Stimulated activated CD4-positive, alpha-beta T cell treated with anti-CD3 and anti-CD28 coated beads, Interleukin-1b, Interleukin-23, amount 100 ng/mL, for 4 hours (primary cell): ENCODE measurements around the gene TUBB1.

Source experiments
- DNase-seq, 2 donors: peaks; one replicate each; pipeline ENCODE4 v3.0.0-alpha.2; 2020; ENCODE audit warnings: low read depth in 2 of 2

TUBB1 gene

DNA sequence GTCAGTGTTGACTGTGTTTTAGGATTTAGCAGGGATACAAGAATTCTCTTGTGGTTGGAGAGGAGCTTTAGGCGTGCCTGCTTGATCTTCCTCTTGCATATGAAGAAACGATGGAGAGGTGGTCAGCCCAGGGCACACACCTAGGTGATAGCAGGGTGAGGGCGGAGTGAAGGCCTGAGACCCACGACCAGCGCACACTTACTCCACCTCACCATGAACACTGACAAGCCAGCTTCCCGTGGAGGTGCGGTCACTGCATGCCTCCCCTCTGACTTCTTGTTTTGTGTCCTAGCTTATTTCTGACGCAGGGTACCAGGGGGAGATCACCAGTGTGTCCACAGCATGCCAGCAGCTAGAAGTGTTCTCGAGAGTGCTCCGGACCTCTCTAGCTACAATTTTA, 30.0 kb upstream of the TUBB1 start:
- no peak for DNase-seq

DNA sequence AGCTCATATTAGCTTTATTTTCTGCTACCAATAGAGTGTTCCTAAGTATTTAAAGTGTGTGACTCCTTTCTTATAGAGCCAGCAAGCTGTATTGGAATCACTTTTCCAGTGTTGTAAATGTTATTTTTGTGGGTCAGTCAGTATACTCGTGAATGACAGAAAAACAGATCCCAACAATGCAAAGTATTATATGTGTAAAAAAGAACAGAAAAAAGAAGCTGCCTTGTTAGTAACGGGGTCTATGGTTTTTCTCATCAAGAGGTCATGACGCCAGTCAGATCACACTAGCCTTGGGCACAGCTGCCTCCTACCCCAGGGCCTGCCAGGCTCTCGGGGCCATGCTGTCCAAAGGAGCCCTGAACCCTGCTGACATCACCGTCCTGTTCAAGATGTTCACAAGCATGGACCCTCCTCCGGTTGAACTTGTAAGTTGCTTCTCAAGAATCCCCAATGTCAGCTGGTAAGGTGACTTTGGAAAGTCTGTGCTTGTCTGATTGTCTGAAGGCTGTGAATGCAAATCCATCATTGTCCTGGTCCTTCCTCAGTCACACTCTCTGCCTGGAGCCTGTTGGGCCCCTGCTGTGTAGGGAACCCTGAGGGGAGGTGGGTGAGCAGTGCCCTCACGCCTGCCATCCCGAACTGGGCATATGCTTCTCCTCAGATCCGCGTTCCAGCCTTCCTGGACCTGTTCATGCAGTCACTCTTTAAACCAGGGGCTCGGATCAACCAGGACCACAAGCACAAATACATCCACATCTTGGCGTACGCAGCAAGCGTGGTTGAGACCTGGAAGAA, 28.4 kb upstream of the TUBB1 start:
- no peak for DNase-seq

DNA sequence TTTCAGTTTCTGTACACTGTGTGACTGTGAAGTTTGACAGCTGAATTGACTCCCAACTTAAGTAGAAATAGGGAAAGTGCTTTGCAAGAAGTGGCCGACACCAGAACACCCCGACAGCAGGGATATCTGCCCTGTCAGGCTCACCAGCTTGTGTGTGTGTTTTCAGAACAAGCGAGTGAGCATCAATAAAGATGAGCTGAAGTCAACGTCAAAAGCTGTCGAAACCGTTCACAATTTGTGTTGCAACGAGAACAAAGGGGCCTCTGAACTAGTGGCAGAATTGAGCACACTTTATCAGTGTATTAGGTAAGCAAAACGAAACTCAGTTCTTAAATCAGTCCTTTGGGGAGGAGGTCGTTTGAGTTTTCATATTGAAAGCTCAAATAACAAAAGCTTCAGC, 27.5 kb upstream of the TUBB1 start:
- no peak for DNase-seq

DNA sequence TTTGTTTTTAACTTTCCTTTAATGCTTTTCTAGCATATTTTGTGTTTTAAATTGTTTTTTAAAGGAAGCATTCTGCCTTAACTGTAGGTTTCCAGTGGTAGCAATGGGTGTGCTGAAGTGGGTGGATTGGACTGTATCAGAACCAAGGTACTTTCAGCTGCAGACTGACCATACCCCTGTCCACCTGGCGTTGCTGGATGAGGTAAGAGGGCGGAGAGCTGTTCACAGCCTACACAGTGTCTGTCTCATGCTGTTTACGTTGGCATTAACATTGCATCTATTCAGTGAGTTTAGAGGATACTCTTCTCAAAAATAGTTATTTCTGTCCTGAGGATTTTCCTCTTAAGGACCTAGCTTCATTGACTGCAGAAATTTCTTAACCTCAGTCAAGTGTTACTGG, 26.3 kb upstream of the TUBB1 start:
- DNase-seq = no peak

DNA sequence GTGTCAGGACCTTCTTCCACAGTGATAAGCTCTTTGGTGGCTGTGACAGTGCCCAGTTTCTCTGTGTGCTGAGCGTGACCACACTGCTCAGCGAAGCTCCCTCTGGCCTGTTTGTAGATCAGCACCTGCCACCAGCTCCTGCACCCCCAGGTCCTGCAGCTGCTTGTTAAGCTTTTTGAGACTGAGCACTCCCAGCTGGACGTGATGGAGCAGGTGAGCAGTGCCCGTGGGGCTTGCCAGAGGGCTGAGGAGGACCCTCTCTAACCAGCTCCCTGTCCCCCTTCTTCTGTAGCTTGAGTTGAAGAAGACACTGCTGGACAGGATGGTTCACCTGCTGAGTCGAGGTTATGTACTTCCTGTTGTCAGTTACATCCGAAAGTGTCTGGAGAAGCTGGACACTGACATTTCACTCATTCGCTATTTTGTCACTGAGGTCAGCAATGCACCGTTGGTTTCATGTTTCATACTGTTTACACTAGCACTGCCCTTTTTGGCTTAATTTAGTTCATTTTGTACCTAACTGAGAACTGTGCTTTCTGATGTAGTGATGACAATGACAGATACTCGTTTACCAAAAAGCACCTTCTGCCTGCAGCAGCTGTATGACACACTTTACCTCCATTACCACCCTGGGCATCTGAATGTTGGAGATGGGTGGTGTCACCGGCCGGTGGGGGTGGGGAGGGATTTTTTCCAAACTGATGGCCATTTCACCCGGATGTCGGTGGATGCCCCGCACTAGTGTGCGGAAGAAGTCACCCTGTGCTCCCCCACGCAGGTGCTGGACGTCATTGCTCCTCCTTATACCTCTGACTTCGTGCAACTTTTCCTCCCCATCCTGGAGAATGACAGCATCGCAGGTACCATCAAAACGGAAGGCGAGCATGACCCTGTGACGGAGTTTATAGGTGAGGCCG, 25.6 kb upstream of the TUBB1 start:
- no peak for DNase-seq

DNA sequence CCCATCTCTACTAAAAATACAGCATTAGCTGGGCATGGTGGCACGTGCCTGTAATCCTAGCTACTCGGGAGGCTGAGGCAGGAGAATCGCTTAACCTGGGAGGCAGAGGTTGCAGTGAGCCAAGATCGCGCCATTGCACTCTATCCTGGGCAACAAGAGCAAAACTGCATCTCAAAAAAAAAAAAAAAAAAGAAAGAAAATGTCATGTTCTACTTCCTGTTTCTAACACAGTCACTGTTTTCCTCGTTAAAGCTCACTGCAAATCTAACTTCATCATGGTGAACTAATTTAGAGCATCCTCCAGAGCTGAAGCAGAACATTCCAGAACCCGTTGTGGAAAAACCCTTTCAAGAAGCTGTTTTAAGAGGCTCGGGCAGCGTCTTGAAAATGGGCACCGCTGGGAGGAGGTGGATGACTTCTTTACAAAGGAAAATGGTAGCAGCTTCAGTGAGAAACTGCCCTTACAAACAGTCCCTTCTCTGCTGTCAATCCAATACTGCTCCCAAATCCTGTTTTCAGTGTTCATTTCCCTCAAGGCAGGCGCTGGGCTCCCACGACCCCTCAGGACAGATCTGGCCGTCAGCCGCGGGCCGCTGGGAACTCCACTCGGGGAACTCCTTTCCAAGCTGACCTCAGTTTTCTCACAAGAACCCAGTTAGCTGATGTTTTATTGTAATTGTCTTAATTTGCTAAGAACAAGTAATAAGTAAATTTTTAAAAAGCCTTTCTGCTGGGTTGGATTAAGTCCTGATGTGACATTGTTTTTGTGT, 24.7 kb upstream of the TUBB1 start:
- DNase-seq = no peak

DNA sequence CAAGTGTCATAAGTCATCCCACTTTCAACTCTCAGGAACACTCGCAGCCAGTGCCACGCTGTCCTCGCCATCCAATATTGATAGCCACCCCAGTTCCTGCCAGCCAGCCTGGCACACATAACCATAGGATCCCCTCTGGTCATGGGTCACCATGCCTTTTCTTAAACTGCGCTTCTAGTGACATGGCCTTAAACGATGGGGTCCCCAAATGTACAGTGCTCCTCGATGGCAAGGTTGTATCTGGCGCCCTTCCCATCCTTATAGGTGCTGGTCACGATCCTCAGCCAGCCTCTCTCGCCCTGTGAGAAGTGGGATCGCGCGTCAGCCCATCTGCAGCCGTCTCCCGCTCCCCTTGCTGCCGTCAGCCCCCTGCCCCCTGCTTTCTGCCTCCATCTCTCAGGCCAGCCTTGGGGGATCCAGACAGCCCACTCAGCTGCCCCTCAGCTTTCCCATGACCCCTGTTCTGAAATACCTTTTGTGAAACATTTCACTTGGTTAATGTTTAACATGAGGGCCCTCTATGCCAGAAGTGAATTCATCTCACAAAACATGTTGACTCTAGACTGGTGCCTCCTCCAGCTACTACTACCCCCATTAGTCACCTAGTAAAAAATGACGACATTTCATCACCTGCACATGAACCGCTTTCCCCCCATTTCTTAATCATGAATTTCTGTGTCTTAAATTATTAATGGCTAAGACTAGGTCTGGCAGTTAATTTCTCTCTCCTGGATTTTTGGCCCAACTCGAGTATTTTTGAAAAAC, 23.6 kb upstream of the TUBB1 start:
- no peak for DNase-seq

DNA sequence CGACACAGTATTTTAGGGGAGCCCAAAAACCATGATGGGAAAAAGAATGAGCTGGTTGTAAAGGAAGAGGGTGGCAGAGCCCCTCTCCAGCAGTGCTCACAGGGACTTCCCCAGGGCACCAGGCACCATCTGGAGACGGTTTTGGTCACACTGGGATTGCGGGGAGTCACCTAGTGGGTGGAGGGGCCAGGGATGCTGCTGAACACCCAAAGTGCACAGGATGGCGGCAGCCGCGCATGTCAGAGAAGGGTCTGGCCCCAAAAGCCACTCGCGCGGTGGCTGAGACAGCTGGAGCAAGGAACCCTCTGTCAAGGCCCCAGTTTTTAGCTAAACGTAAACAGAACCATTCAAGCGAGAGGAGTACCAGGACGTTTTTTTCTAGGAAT, 23.0 kb upstream of the TUBB1 start:
- no peak for DNase-seq

DNA sequence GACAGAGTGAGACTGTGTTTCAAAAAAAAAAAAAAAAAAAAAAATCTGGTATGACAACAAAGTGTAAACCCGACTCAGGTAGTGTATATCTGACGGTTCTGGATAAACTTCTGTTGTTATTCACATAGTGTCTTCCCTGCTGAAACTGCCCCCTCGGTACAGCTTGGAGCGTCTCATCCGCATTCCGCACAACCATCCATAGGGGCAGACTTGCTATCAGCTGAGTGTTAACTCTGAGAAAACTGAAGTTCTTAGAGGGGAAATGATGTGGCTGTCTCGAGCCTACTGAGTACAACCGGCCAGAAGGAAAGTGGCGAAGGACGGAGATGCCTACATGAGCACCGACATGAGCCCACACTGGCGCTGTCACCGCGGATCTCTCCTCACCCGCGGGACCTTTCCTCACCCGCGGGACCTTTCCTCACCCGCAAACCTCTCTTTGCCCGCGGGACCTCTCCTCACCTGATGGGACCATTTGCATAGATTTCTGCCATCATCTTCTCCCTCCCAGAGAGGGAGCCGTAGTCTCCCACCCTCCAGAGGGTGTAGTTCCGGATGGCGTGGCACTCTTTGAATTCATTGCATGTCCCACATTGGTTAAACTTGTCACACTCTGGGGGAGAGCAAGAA, 22.0 kb upstream of the TUBB1 start:
- no peak for DNase-seq

DNA sequence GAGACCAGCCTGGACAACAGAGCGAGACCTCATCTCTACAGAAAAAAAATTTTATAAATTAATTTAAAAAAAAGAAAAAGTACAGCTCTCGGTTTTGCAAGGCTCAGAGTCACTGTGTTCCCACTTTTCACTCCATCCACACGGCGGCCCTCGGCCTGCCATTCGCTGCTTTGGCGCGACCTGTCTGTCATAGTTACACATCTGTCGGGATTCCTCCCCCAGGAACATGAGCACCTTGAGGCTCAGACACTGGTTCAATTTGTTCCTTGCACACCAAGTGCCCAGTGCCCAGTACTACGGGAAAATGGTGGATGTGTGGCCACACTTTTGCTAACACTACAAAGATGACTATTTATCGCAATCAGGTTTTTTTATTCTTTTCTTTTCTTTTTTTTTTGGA, 20.6 kb upstream of the TUBB1 start:
- no peak for DNase-seq

DNA sequence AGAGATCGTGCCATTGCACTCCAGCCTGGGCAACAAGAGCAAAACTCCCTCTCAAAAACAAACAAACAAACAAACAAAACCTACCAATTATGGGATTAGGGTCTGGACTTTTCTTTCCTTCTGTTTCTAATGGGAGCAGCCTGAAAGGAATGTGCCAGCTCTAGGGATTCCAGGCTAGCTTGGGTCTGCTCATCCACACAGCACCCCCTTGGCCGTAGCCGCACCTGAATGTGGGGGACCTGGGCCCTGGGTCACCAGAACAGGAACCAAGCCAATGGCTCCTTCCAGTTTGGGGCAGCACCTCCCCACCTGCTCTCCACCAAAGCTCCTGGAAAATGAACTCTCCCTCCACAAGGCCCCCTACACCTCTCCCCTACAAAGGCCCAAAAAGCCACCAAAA, 18.9 kb upstream of the TUBB1 start:
- no peak for DNase-seq

DNA sequence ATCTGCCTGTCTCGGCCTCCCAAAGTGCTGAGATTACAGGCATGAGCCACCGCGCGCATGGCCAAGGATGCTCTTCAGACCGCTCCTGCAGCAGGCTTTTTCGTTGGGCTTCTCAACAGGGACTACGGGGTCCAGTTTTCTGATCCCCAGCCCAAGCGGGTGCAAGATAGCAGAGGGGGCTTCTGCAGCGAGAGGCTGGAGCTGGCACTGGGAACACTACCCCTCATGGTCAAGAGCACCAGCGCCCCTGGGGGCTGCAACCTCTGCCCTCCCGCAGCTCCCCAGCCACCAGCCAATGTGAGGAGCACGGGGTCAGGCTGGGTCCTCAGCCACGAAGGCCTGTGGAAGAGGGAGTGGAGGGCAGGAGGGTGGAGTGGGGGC, 18.2 kb upstream of the TUBB1 start:
- DNase-seq = no peak

DNA sequence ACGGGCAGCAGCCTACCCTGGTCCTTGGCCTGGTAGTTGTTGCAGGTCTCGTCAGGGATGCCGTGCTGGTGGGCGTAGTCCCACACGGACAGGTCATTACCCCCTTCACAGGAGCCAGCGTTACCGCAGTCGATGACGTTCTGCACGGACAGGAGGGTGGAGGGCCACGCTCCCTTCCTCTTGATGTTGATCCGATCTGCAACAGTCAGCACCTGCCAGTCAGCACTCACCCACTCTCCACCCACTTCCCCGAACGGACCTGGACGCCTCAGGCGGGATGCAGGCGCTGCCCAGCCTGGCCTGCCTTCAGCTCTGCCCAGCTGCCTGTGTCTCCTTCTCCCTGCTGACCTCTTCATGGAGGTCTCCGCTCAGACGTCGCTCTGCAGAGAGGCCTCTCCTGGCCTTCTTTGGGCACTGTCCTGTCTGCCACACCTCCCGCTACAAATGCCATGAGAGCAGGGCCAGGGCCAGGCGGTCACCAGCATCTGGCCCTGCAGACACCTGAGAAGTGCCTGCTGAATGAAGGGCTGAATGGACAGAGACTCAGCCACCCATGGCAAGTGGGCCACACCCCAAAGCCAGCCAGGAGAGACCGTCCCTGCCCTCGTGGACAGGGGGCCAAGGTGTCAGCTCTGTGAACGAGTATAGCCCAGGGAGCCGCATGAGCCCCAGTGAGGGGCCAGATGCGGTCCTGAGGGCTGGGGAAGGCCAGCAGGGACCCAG, 17.6 kb upstream of the TUBB1 start:
- no peak for DNase-seq

DNA sequence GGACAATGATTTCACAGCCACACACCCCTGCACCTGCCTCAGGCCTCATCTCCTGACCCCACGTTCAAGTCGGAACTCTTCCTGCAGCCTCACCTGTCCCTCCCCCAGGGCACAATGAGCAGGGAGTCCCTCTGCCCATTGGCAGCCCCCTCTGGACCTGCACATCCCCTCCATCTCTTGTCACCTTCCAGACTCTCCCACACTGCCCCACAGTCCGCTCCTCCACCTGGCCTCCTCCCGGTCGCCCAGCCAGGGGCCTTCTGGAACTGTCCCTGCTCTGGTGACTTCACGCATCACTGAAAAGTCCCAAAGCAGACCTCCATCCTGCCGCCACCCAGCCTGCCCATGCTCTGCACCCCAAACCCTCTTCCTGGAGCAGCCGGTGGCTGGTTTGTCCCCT, 16.8 kb upstream of the TUBB1 start:
- DNase-seq = no peak

DNA sequence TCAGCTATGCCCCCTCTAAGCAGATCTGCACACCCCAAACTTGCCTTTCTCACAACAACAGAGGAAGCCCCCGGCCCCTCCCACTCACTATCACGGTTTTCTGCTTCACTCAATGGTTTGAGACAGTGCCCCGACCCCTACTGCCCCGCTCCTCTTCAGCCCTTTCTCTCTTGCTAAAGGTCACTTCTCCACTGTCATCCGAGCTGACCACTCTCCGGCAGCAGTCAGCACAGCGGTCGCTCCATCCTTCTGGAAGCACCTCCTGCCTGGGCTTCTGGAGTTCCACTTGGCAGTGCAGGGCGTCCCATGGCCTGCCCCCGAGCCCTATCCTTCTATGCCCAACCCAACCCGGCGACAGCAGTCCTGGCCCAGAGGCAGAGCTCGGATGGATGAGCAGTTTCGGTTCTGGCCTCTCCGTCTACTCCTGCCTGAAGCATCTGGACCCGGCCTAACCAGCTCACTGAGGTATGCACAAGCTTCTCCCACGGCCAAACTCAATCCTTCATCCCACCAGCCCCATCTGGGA, 16.3 kb upstream of the TUBB1 start:
- DNase-seq = no peak

DNA sequence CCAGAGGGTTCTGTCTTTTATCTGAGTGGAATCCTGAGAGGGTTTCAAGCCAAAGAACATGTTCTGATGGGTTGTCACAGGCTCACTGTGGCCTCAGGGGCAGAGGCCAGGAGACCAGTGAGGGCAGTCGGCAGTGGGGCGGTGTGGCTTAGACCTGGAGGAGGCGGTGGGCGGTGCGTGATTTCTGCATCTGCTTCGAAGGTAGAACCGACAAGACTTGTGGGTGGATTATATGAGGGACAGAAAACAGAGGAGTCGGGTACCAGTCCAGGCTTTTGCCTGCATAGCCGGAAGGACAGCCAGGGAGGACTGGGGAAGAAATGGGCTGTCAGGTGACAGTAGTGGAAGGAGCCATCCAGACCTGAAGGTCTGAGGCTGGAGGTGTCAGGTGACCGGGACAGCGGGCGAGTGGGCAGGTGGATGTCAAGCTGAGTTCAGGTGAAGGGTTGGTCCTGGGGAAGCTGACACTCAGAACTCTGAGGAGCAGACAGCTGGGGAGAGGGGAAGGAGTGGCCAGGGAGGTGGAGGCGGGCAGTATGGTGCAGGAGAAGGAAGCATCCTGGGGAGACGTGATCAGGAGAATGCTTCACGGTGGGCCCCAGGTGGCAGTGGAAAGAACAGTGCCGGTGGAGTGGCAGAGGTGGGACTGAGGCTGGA, 15.3 kb upstream of the TUBB1 start:
- DNase-seq = no peak

DNA sequence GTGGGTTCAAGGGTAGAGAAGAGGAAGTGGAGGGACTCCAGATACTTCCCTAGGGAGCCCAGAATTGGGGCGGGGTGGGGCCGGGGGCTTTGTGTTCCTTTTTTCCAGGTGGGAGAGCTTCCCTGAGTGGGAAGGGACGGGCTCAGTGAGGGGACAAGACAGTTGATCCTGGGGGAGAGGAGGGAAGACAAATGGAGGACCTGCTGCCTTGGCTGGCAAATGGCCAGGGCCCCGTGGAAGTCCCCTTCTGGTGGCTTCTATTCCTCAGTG, 14.8 kb upstream of the TUBB1 start:
- peak in 1 of 2 donors; percentile 51 for DNase-seq

DNA sequence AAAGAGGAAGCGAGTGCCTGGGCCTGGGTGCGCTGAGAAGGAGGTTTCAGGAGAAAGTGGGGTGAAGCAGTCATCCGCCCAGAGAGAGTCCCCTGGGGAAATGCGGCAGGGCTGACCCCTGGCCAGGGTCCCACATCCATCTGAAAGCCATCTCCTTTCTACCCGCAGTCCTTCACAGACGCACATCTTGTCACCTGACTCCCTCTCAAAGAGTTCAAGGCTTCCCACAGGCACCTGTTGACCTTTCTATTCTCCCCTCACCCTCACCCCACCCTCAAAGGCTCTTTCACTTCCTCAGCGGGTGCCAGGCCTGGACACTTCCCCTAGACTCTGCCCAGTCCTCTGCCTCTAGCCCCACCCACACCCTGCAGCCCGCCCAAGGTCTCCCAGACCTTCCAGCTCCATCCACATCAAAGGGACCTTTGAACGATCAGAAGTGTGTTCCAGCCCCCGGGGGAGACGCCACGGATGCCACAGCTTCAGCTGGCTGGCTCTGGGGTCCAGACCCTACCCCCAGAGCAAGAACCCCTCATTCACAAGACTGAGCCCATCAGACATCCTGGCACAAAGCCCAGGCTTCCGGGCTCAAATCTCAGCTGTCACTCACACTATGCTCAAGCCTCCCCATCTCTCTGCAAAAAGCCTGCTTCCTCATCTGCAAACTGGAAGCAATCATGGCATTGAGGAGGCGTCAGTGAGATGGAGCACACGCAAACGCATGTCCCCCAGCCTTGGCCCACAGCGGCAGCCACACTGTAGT, 14.3 kb upstream of the TUBB1 start:
- no peak for DNase-seq

DNA sequence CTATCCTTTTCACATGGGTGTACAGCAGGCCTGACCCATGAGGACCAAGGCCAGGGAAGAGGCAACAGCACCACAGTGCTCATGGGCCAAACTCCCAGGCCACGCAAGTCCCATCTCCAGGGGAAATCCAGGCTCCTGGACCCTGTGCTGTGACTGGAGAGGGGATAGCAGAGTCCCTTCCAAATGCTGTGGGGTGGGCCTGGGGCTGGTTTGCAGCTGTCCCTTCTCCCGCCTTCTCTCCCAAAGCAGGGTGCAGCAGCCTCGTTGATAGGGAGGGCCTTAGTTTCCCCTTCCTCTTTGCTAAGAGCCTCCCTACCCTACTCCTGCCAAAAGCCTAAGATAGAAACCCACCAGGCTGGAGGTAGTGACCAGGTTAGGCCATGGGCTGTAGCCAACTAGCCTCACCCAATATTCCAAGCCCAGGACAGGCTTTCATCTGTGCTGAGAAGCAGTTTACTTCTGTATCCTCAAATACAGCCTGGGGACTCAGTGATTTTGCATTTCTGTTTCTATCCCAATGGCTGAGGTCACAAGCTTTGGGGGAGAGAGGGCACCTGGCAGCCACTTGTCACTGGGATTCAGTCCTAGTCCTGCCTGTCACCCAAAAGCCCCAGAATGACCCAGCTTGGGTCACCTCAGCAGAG, 13.6 kb upstream of the TUBB1 start:
- no peak for DNase-seq
